ENCODE data around the gene GALNT16.
A peak's percentile ranks its signal among the peaks of the same experiment; 100 is the strongest.

Gene GALNT16

DNA sequence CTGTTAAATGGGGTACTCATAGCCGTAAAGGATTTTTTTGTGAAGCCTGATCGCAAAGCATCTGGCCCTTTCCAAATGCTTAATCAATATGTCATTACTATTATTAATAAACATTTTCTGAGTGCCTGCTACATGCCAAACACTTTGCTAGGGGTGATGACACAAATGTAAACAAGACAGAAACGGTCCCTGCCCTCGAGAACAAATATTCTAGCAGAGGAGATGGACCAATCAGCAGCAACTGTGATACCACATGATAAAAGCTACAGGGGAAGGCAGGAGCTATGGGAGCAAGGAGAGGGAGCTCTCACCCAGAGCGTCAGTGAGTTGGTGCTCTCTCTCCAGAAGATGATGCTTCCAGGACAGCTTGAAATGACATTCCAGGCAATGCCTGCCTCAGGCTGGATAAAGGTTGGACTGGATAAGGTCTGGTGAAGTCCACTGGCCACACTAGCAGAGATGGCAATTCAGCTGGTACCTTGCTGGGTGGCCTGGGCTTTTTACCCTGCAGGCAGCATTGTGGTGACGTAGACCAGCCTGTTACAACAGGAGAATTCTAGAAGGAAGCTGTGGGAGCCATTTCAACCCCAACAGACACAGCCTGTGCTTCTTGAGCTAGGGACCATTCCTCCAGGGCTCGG lies 97.1 kb downstream of the GALNT16 start:
- H3K27me3 Mint-ChIP-seq: no peaks in the 10 kb centered on the region
- H3K4me1 Mint-ChIP-seq: peaks cover 61 to 68% of the 10 kb centered on the region in 2 donors
- no peaks in the 10 kb centered on the region for H3K36me3 Mint-ChIP-seq
- H3K4me3 Mint-ChIP-seq: no peak overlapping the region
- H3K9me3 Mint-ChIP-seq: no peaks in the 10 kb centered on the region
- DNase-seq (no peak), ATAC-seq (replicated peaks) (no peak)
- no peak overlapping the region for H3K27ac Mint-ChIP-seq

- H3K9me3 Mint-ChIP-seq: no peaks in the 10 kb centered on the region
- H3K27ac Mint-ChIP-seq: peak overlapping the region; percentile 6
- no peaks in the 10 kb centered on the region for H3K36me3 Mint-ChIP-seq
- H3K4me1 Mint-ChIP-seq: peaks cover 55 to 62% of the 10 kb centered on the region in 2 donors
- no peak overlapping the region for H3K4me3 Mint-ChIP-seq
- DNase-seq (no peak), ATAC-seq (replicated peaks) (no peak)
- H3K27me3 Mint-ChIP-seq: no peaks in the 10 kb centered on the region
Measured at GRCh38 chr14:69357544-69358200, 97.7 kb downstream of the GALNT16 start.

DNA sequence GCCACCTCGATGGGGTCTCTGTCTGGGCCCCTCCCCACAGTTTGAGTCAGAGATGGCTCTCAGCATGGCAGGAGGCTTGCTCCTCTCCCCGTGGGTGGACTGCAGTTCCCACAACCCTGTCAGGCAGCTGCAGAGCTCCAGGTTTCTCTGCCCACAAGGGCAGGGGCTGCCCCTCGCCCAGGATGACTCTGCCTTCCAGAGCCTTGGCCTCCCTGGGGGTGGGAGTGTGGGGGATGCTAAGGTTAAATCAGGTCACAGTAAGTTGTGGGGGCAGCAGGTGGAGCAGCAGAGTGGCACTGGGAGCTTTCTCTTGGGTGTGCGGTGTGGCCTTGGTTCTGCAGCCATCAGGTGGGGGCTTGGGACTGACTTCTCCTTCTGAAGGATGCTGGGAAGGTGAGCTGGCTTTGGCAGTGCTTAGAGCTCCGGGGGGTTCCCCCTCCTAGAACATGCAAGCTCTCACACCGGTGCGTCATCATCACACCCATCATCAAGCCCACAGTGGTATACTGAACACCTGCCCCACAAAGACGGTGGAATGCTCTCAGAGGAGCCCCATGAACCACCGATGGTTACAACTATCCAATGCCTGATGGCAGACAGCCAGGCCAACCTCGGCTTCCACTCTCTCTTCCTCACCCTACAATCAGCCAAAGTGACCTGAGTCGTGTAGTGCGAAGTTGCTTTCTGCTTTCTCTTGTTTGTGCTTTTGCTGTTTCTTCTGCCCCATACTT lies 98.4 kb downstream of the GALNT16 start:
- no peak overlapping the region for H3K4me3 Mint-ChIP-seq
- peaks cover 0 to 4% of the 10 kb centered on the region in 2 donors for H3K27me3 Mint-ChIP-seq
- peak overlapping the region; percentile 63 for H3K27ac Mint-ChIP-seq
- peaks cover 48 to 55% of the 10 kb centered on the region in 2 donors for H3K4me1 Mint-ChIP-seq
- H3K36me3 Mint-ChIP-seq: no peaks in the 10 kb centered on the region
- ATAC-seq (replicated peaks) (peak; percentile 49 to 60), DNase-seq (peak; percentile 38)
- H3K9me3 Mint-ChIP-seq: no peaks in the 10 kb centered on the region

DNA sequence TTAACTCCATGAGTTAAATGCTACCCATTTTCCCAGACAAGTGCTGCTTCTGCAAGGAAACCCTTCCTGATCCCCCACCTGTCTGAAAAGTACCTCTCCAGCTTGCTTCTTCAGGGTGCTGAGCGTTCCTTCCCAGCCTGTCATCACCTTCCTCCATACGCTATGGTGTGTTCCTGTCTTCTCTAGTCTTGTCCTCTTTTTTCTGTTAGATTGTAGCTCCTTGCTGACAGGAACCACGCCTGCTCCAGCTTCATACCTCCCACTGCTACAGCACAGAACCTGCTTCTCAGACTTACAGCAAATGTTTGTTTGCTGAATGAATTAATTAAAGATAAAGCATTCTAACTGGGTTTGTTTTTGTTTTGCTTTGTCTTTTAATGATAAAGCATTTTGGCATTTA lies 99.0 kb downstream of the GALNT16 start:
- H3K9me3 Mint-ChIP-seq: no peaks in the 10 kb centered on the region
- H3K27me3 Mint-ChIP-seq: peaks cover 0 to 4% of the 10 kb centered on the region in 2 donors
- H3K4me3 Mint-ChIP-seq: no peak overlapping the region
- H3K27ac Mint-ChIP-seq: no peak overlapping the region
- H3K4me1 Mint-ChIP-seq: peaks cover 42 to 51% of the 10 kb centered on the region in 2 donors
- no peaks in the 10 kb centered on the region for H3K36me3 Mint-ChIP-seq
- no peak for ATAC-seq (replicated peaks)
- DNase-seq: no peak

DNA sequence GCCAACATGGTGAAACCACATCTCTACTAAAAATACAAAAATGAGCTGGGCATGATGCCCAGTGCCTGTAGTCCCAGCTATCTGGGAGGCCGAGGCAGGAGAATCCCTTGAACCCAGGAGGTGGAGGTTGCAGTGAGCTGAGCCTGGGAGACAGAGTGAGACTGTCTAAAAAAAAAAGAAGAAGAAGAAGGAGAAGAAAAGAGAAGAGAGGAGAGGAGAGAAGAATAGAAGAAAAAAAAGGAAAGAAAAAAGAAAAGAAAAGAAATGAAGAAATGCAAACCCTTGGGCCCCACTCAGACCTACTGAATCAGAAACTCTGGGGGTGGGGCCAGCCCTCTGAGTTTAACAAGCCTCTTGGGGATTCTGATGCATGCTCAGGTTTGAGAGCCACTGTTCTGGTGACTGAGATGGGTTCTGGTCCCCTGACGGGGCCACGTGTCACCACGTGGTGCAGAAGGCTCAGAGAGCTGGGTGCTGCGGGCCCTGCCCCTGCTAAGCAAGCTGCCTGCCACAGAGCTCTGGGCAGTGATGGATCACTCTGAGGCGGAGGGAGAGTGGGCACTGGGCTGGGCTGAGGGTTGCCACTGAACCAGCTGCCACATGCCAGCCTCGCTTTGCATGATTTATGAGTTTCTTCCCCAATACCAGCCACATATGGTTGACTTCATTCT lies 100.6 kb downstream of the GALNT16 start:
- DNase-seq (peak; percentile 37), ATAC-seq (replicated peaks) (peak; percentile 71 to 85)
- Mint-ChIP-seq H3K36me3 (peaks cover 3 to 5% of the 10 kb centered on the region in 2 donors), H3K27ac (peak overlapping the region; percentile 20), H3K4me1 (peaks cover 26 to 37% of the 10 kb centered on the region in 2 donors), H3K9me3 (no peaks in the 10 kb centered on the region), H3K4me3 (peak overlapping the region in 1 of 2 donors; percentile 3), H3K27me3 (peaks cover 0 to 4% of the 10 kb centered on the region in 2 donors)

- H3K27me3 Mint-ChIP-seq: peaks cover 0 to 4% of the 10 kb centered on the region in 2 donors
- no peak overlapping the region for H3K27ac Mint-ChIP-seq
- ATAC-seq (replicated peaks) (no peak), DNase-seq (no peak)
- peaks cover 9 to 12% of the 10 kb centered on the region in 2 donors for H3K36me3 Mint-ChIP-seq
- no peak overlapping the region for H3K4me3 Mint-ChIP-seq
- H3K4me1 Mint-ChIP-seq: peaks cover 19 to 24% of the 10 kb centered on the region in 2 donors
- no peaks in the 10 kb centered on the region for H3K9me3 Mint-ChIP-seq
Measured at GRCh38 chr14:69363055-69363454, 103.1 kb downstream of the GALNT16 start.

DNA sequence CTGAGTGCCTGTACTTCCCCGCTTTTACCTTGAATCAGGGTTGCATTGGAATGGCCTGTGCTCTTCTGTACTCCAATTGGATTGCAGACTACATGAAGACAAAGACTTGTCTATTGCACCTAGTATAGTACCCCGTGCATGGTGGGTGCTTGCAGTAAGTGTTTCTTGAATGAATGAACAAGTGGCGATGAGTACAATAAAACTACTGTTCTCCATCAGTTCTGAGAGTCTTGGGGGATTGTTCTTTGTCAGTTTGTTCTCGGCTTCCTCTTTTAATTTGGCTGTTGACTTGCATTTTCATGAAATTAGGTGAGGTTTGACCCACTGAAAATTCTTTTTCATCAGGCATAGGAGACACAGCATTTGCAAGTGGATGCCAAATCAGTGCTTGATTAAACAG lies 104.0 kb downstream of the GALNT16 start:
- ATAC-seq (replicated peaks) (no peak), DNase-seq (no peak)
- H3K36me3 Mint-ChIP-seq: peaks cover 11 to 18% of the 10 kb centered on the region in 2 donors
- peaks cover 0 to 4% of the 10 kb centered on the region in 2 donors for H3K27me3 Mint-ChIP-seq
- no peak overlapping the region for H3K27ac Mint-ChIP-seq
- H3K4me1 Mint-ChIP-seq: peaks cover 10 to 16% of the 10 kb centered on the region in 2 donors
- H3K4me3 Mint-ChIP-seq: no peak overlapping the region
- H3K9me3 Mint-ChIP-seq: no peaks in the 10 kb centered on the region

DNA sequence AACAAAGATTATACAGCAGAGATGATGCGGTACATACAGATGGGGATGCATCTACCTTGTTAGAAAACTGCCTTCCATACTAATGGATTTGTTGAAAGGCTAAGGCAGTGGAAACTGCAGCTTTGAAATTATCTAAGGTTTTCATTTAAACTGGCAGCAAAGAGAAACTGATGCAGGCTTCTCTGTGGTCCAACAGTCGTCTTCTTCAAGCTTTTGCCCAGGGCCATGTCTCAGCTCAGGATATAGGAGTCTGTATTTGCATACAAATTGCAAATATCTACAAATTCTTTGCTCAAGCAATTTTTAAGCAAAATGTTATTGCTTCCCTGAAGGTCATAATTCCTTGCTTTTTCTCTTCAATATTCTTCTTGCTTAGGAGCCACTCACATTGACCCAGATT lies 104.4 kb downstream of the GALNT16 start:
- Mint-ChIP-seq H3K27me3 (peaks cover 0 to 4% of the 10 kb centered on the region in 2 donors), H3K4me1 (peaks cover 7 to 12% of the 10 kb centered on the region in 2 donors), H3K9me3 (no peaks in the 10 kb centered on the region), H3K27ac (no peak overlapping the region), H3K36me3 (peaks cover 11 to 21% of the 10 kb centered on the region in 2 donors), H3K4me3 (no peak overlapping the region)
- DNase-seq: no peak
- no peak for ATAC-seq (replicated peaks)

- peaks cover 11 to 21% of the 10 kb centered on the region in 2 donors for H3K36me3 Mint-ChIP-seq
- ATAC-seq (replicated peaks): no peak
Measured at GRCh38 chr14:69366069-69366468, 106.1 kb downstream of the GALNT16 start.

GRCh38 chr14:69366761-69367160 lies 106.8 kb downstream of the GALNT16 start:
- Mint-ChIP-seq H3K9me3 (no peaks in the 10 kb centered on the region), H3K27me3 (peaks cover 0 to 4% of the 10 kb centered on the region in 2 donors), H3K36me3 (peaks cover 12 to 21% of the 10 kb centered on the region in 2 donors), H3K27ac (no peak overlapping the region), H3K4me1 (no peaks in the 10 kb centered on the region), H3K4me3 (no peak overlapping the region)
- no peak for DNase-seq
- no peak for ATAC-seq (replicated peaks)

More at GRCh38 chr14:69366069-69366468, 106.1 kb downstream of the GALNT16 start:
- Mint-ChIP-seq H3K27ac (no peak overlapping the region), H3K9me3 (no peaks in the 10 kb centered on the region), H3K27me3 (peaks cover 0 to 4% of the 10 kb centered on the region in 2 donors), H3K4me1 (peaks cover 0 to 2% of the 10 kb centered on the region in 2 donors), H3K4me3 (no peak overlapping the region)
- no peak for DNase-seq

- DNase-seq: no peak
- H3K27me3 Mint-ChIP-seq: no peaks in the 10 kb centered on the region
- no peak overlapping the region for H3K27ac Mint-ChIP-seq
- H3K9me3 Mint-ChIP-seq: no peaks in the 10 kb centered on the region
- no peaks in the 10 kb centered on the region for H3K4me1 Mint-ChIP-seq
- no peak for ATAC-seq (replicated peaks)
- peaks cover 22 to 26% of the 10 kb centered on the region in 2 donors for H3K36me3 Mint-ChIP-seq
- no peak overlapping the region for H3K4me3 Mint-ChIP-seq
Measured at GRCh38 chr14:69368381-69368780, 108.4 kb downstream of the GALNT16 start.

- no peak overlapping the region for H3K4me3 Mint-ChIP-seq
- H3K36me3 Mint-ChIP-seq: peaks cover 32 to 39% of the 10 kb centered on the region in 2 donors
- no peak for ATAC-seq (replicated peaks)
- H3K27ac Mint-ChIP-seq: no peak overlapping the region
- peaks cover 0 to 8% of the 10 kb centered on the region in 2 donors for H3K4me1 Mint-ChIP-seq
- H3K27me3 Mint-ChIP-seq: no peaks in the 10 kb centered on the region
- H3K9me3 Mint-ChIP-seq: no peaks in the 10 kb centered on the region
- no peak for DNase-seq
Measured at GRCh38 chr14:69370061-69370460, 110.1 kb downstream of the GALNT16 start.

DNA sequence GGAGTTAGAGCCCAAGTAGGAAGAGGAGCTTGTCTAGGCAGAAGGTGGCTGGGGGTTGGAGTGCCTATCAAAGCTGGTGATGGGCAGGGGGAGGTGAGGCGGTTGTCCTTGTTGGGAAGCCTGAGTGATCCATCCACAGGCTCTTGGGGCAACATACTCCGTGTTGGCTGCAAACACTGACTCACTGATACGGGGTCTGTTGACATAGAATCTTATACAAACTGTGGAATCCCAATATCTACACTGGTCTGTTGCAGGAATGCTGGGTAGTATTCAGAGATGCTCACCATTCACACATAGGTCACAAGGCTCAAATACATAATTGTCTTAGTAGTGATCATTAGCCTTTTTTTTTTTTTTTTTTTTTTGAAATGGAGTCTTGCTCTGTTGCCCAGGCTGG lies 112.2 kb downstream of the GALNT16 start:
- peaks cover 5 to 10% of the 10 kb centered on the region in 2 donors for H3K9me3 Mint-ChIP-seq
- H3K4me3 Mint-ChIP-seq: no peak overlapping the region
- no peak for ATAC-seq (replicated peaks)
- DNase-seq: no peak
- H3K4me1 Mint-ChIP-seq: peaks cover 0 to 8% of the 10 kb centered on the region in 2 donors
- no peak overlapping the region for H3K27ac Mint-ChIP-seq
- H3K36me3 Mint-ChIP-seq: peaks cover 46 to 47% of the 10 kb centered on the region in 2 donors
- no peaks in the 10 kb centered on the region for H3K27me3 Mint-ChIP-seq

GRCh38 chr14:69373104-69373503 lies 113.1 kb downstream of the GALNT16 start:
- H3K36me3 Mint-ChIP-seq: peaks cover 49 to 51% of the 10 kb centered on the region in 2 donors
- H3K4me1 Mint-ChIP-seq: peaks cover 2 to 11% of the 10 kb centered on the region in 2 donors
- ATAC-seq (replicated peaks) (no peak), DNase-seq (no peak)
- no peaks in the 10 kb centered on the region for H3K27me3 Mint-ChIP-seq
- no peak overlapping the region for H3K27ac Mint-ChIP-seq
- H3K9me3 Mint-ChIP-seq: peaks cover 5 to 10% of the 10 kb centered on the region in 2 donors
- H3K4me3 Mint-ChIP-seq: no peak overlapping the region
